Neural progenitor cell (in vitro differentiated cells): ENCODE results near the gene CAMKK1.

Experiments
- CTCF ChIP-seq: fragments of 200-600 bp; sonication (generic); IDR thresholded peaks from 2 replicates; pipeline ENCODE4 v1.5.1; 2017; ENCODE audit warnings: antibody characterized with exemption, mild to moderate bottlenecking
- EZH2 ChIP-seq: fragments of 200-600 bp; sonication (generic); IDR thresholded peaks from 2 replicates; pipeline ENCODE4 v1.6.1; 2017; ENCODE audit warnings: antibody characterized with exemption, mild to moderate bottlenecking, moderate library complexity
- EZH2phosphoT487 ChIP-seq: fragments of 200-600 bp; sonication (generic); IDR thresholded peaks from 2 replicates; pipeline ENCODE4 v1.6.1; 2017; ENCODE audit warnings: antibody characterized with exemption

- TF ChIP-seq CTCF, result no peak
- TF ChIP-seq EZH2, result no peak
- no peak for TF ChIP-seq EZH2phosphoT487
Observed at GRCh38 chr17:3845291-3845620, 47.6 kb downstream of the CAMKK1 start.
